GM12874 (cell line): ENCODE results near the gene SMIM41.
A peak's percentile ranks its signal among the peaks of the same experiment; 100 is the strongest.

Experiments
- CTCF ChIP-seq: IDR thresholded peaks from 2 replicates; pipeline ENCODE4 v1.5.1; 2011; ENCODE audit warnings: low read depth, mild to moderate bottlenecking, control low read depth, low read length, moderate library complexity; ENCODE audit not compliant: insufficient read depth

The SMIM41 gene

DNA sequence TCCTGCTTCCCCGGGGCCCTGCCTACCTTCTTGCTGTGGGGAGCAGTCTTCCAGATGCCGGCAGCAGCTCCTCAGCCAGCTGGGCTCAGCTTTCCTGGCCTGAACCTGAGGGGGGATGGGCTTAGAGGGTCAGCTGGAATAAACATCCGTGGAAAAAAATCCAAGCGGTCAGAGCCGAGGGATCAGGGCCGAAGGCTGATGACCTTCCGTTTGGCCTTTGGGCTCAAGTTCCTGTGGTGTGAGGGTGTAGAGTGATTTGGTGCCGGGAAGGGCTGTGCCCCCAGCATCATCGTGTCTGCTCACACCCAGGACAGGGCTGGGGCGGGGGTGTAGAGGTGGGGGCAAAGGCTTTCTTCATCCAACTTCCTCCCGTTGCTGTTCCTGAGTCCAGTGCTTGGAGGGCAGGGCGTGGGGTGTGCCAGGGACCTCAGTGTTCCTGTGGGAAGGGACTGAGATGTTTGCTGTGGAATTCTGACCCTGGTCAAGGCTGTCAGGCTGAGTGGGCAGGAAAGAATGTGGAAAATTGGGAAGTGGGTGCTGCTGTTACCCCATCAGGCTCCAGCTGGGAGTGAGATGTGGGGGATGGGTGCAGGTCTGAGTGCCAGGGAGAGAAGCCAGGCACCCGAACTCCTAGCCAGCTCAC, 2.6 kb downstream of the SMIM41 start:
- TF ChIP-seq CTCF: no peak

DNA sequence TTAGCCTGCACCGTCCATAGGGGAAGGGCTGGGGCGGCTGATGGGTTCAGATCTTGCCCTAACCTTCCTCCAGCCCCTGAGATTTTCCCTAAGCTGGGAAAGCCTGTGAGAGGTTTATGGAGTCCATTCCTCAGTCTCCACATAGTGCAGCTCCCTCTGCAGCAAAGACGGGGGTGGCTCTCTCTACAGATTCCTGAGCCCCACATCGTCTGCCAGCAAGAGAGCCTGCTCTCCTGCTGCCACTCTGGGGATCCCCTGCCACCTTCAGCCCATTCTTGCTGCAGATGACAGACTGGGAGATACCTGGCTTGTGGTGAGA, 3.1 kb downstream of the SMIM41 start:
- TF ChIP-seq CTCF: no peak

DNA sequence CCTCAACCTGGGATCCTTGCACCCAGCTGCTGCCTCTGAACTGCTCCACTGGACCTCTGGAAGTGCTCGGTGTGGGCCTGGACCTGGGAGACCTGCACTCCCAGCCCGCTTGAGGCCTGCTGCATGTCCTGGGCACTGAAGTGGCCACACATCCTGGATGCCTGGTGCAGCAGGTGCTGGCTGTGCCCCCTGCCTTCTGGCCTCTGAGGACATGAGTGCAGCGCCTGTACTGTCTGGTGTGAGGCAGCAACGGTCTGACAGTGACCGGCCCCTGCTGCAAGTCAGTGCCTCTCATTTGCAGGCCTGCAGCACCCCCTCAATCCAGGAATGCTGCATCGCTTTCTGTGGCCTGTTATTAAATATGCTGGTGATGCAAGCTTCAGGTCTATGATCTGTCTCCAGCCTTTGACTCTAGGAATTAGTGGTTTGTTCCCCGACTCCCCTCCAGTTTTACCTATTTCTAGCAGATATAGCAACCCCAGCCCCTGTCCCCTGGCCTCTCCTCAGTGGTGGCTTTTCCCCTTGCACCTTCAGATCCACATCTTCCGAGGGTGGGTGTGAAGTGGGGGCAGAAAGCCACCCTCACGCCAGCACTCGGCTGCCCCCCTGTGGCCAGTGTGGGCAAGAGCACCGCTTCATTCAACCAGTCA, 3.6 kb downstream of the SMIM41 start:
- peak; percentile 96 for TF ChIP-seq CTCF

- no peak for TF ChIP-seq CTCF
Measured at GRCh38 chr12:52083638-52083996, 4.1 kb downstream of the SMIM41 start.

- TF ChIP-seq CTCF: no peak
Measured at GRCh38 chr12:52084491-52085231, 5.2 kb downstream of the SMIM41 start.

DNA sequence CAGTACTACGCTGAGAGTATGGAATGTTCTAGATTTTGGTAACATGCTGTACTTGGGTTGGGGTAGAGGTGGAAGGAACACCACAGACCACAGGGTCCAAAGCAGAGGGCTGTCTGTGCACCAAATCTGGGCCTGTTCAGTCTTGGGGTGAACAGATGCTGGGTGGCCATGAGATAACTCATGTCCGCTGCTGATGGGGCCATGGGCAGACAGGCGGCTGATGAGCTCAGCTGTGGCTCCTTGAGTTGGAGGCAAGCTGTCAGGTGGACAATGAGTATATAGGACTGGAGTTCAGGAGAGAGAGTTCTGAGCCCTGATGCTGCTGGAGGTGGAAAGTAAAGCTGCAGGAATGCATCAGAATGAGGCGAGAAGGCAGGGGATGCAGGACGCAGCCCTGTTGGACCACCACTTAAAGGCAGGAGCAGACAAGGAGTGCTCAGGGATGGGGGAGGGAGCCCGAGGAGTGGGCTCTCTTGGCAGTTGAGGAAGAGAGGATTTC, 6.2 kb downstream of the SMIM41 start:
- no peak for TF ChIP-seq CTCF

GRCh38 chr12:52086366-52086765, 6.9 kb downstream of the SMIM41 start:
- no peak for TF ChIP-seq CTCF
